ENCODE data around the gene LRRC8D.

DNA sequence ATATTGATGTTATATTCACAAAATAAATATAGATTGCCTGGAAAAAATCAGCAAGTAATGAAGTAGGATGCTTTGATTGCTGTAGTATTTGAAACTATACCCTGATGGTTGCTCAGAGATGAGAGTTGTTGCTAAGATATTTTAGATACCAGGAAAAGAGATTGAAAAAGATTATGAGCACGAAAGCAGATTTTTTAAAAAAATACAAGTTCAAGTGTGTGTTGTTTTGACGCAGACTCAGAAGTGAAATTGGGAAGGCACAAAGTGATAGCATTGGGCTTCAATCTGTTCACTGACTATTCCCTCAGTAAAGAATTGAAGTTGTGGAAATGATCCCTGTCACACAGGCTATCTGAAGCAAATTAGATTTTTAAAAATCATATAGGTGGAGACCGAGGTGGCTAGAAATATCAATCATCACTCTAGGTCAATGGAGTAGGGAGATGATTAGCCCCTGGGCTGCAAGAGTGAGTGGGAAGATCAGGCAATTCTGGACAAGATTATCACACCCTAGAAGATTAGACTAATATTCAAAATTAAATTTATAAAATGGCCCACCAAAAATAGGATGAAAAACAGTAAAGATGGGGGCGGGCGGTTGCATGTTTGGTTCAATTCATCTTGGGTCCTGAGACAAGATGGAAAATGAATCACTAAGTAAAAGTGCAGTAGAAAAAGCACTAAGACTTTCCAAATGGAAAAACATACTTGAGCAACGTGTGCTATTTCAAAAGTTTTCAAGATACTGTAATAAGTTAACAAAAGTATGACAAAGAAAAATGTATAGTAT lies 41.5 kb upstream of the LRRC8D start:
- TF ChIP-seq POLR2AphosphoS5 (IDR thresholded peaks at IDR 0.05; ENCODE audit: borderline replicate concordance, low read depth, low read length) (no peak), EZH2 (IDR thresholded peaks at IDR 0.05) (no peak)
